Prostate gland (tissue), 2 donors: ENCODE measurements around the gene SDF2. TPM values are rescaled to one million over a fixed set of nuclear protein-coding genes. Genes with fewer than 3 reads are reported as not detected.

Source experiments
- DNase-seq: peaks from one replicate; pipeline ENCODE4 v3.0.0-alpha.2; 2019; ENCODE audit warnings: low spot score
- H3K27ac ChIP-seq, 2 donors: fragments of 200-600 bp; sonication (generic); 2 replicates each; pipeline ENCODE4 v1.5.1; 2017 to 2019
- H3K27me3 ChIP-seq: fragments of 200-600 bp; sonication (generic); replicated peaks from 2 replicates; pipeline ENCODE4 v1.5.1; 2019; ENCODE audit not compliant: insufficient read depth
- H3K36me3 ChIP-seq, 2 donors: fragments of 200-600 bp; sonication (generic); 1 replicate in 1 of 2; 2 replicates in 1 of 2; pipeline versions ENCODE4 v1.5.1 to v1.8.1; 2017 to 2019
- H3K4me1 ChIP-seq: fragments of 200-600 bp; sonication (generic); replicated peaks from 2 replicates; pipeline ENCODE4 v1.5.1; 2019
- H3K4me3 ChIP-seq, 2 donors: fragments of 200-600 bp; sonication (generic); 2 replicates each; pipeline ENCODE4 v1.5.1; 2017 to 2019
- H3K9me3 ChIP-seq: fragments of 200-600 bp; sonication (generic); 2 replicates; pipeline ENCODE4 v1.5.1; 2017
- POLR2A ChIP-seq: fragments of 450-650 bp; IDR thresholded peaks from one replicate; pipeline ENCODE4 v1.6.1; 2016; ENCODE audit warnings: antibody characterized with exemption, mild to moderate bottlenecking
- POLR2AphosphoS5 ChIP-seq: sonication (generic); formaldehyde crosslinking; IDR thresholded peaks from one replicate; pipeline ENCODE4 v1.6.1; 2017; ENCODE audit warnings: antibody characterized with exemption
- WGBS: methylation state at CpG from one replicate; pipeline ENCODE4 v1.1.5; 2018; 5-methylcytosine and 5-hydroxymethylcytosine counted together
- intact Hi-C: fragments of 100-400 bp; cut with DNase I; formaldehyde crosslinking; loops from one replicate; pipeline ENCODE4 v1.14.2; 2022
- total RNA-seq, 2 donors: library from RNA; depleted of rRNA; stranded (reverse); fragments of >200 nt; gene quantifications; one replicate each; pipeline ENCODE4 v1.1.0, GENCODE V29; 2016
- TF ChIP-seq, protein P1 (sequence below), 4 experiments: fragments of 200-600 bp in 2 of 4; fragments of 450-650 bp in 2 of 4; sonication (generic) in 2 of 4; IDR thresholded peaks; 1 replicate in 3 of 4; 2 replicates in 1 of 4; pipeline ENCODE4 v1.5.1; 2016 to 2019; ENCODE audit warnings: antibody characterized with exemption in 4 of 4, mild to moderate bottlenecking in 2 of 4, moderate library complexity in 2 of 4

The SDF2 gene
- total RNA-seq, 2 donors from 2014 or later = 53.3 to 80.1 TPM

DNA sequence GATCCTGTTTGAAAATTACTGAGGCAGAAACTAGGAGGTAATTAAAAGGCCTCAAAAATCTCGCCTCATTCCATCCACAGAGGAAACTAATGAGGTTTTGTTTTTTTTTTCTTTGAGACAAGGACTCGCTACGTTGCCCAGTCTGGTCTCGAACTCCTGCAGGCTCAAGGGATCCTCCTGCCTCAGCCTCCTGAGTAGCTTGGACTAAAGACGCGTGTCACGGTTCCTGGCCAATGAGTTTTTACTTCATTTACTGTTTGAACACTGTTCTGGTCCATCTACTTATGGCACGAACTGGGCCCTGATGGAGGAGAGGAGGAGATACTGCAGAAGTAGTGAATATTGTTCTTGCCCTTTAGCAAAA, 16.1 kb downstream of the SDF2 start:
- intact Hi-C loops = loop anchor here (2.0 kb wide), 1 partner anchor 17 kb away; the partner anchor contains the start of gene SUPT6H
- Histone ChIP-seq H3K27ac (peak overlapping the region; percentile 89 to 95), H3K4me1 (no peaks in the 10 kb centered on the region), H3K27me3 (no peaks in the 10 kb centered on the region), H3K4me3 (peak overlapping the region; percentile 91 to 93), H3K9me3 (no peaks in the 10 kb centered on the region), H3K36me3 (peaks cover 0 to 3% of the 10 kb centered on the region in 2 donors)
- no peak for TF ChIP-seq POLR2A
- TF ChIP-seq, protein P1, sequence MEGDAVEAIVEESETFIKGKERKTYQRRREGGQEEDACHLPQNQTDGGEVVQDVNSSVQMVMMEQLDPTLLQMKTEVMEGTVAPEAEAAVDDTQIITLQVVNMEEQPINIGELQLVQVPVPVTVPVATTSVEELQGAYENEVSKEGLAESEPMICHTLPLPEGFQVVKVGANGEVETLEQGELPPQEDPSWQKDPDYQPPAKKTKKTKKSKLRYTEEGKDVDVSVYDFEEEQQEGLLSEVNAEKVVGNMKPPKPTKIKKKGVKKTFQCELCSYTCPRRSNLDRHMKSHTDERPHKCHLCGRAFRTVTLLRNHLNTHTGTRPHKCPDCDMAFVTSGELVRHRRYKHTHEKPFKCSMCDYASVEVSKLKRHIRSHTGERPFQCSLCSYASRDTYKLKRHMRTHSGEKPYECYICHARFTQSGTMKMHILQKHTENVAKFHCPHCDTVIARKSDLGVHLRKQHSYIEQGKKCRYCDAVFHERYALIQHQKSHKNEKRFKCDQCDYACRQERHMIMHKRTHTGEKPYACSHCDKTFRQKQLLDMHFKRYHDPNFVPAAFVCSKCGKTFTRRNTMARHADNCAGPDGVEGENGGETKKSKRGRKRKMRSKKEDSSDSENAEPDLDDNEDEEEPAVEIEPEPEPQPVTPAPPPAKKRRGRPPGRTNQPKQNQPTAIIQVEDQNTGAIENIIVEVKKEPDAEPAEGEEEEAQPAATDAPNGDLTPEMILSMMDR (IDR thresholded peaks at IDR 0.05) = no peak
- no peak for TF ChIP-seq POLR2AphosphoS5
- no peak for DNase-seq
- 29% methylated on average over 8 of the region's 8 CpGs for WGBS

GRCh38 chr17:28644787-28645575, 16.7 kb downstream of the SDF2 start, which contains the start of gene BLTP2:
BLTP2 (minus strand) TSS chr17:28645158; CDS start chr17:28645056, 102 bp downstream.
- under 1% methylated on average over 79 of the region's 89 CpGs for WGBS
- Histone ChIP-seq H3K36me3 (peaks cover 0 to 3% of the 10 kb centered on the region in 2 donors), H3K4me3 (peak within 1 kb of the TSS; percentile 91 to 93), H3K9me3 (no peaks in the 10 kb centered on the region), H3K4me1 (no peaks in the 10 kb centered on the region), H3K27ac (peak within 1 kb of the TSS; percentile 89 to 95), H3K27me3 (no peaks in the 10 kb centered on the region)
- DNase-seq = peak; percentile 95
- intact Hi-C loops = loop anchor here (2.0 kb wide), 1 partner anchor 18 kb away; the partner anchor contains the start of gene SUPT6H
- peak; percentile 95 for TF ChIP-seq POLR2A
- peak; percentile 94 for TF ChIP-seq POLR2AphosphoS5
- TF ChIP-seq, protein P1 (IDR thresholded peaks at IDR 0.05) = peak in 2 of 4 experiments; percentile 10 to 36

- intact Hi-C loops = loop anchor here (2.0 kb wide), 1 partner anchor 19 kb away; the partner anchor contains the start of gene SUPT6H
- Histone ChIP-seq H3K9me3 (no peaks in the 10 kb centered on the region), H3K36me3 (peaks cover 5 to 11% of the 10 kb centered on the region in 2 donors), H3K4me3 (peak overlapping the region; percentile 91 to 93), H3K4me1 (no peaks in the 10 kb centered on the region), H3K27ac (peak overlapping the region; percentile 89 to 95), H3K27me3 (no peaks in the 10 kb centered on the region)
- whole genome bisulfite sequencing = under 1% methylated on average over 18 of the region's 18 CpGs
- peak; percentile 11 for DNase-seq
- TF ChIP-seq, protein P1 (IDR thresholded peaks at IDR 0.05) = peak in 3 of 4 experiments; percentile 29 to 63 (median 45)
- no peak for TF ChIP-seq POLR2A
- peak; percentile 14 for TF ChIP-seq POLR2AphosphoS5
Measured at GRCh38 chr17:28643983-28644786, 17.5 kb downstream of the SDF2 start.

DNA sequence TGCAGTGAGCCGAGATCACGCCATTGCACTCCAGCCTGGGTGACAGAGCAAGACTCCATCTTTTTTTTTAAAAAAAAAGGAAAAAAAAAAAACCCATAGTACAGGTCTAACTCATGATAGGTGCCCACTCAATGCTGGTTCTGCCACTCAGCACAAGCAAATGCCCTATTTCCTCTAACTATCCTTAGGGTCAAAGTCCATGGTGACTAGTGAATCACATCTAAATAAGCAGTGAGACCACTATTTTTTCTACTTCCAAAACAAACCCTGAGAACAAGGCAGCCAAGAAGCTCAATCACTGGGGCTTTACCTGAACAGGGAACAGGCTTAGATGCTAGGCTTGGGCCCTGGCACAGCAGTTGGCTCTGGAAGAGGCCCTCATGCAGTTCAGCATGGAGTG, 20.1 kb downstream of the SDF2 start:
- no peak for DNase-seq
- no peaks in the 10 kb centered on the region for H3K4me1 ChIP-seq
- no peak overlapping the region for H3K4me3 ChIP-seq
- peaks cover 10 to 16% of the 10 kb centered on the region in 2 donors for H3K36me3 ChIP-seq
- H3K9me3 ChIP-seq = no peaks in the 10 kb centered on the region
- WGBS = 95% methylated on average over 2 of the region's 2 CpGs
- intact Hi-C loops = no loop called here
- TF ChIP-seq POLR2A (no peak), POLR2AphosphoS5 (no peak)
- TF ChIP-seq, protein P1 (IDR thresholded peaks at IDR 0.05) = no peak
- no peaks in the 10 kb centered on the region for H3K27me3 ChIP-seq
- H3K27ac ChIP-seq = no peak overlapping the region
